Midbrain (tissue), 1 donor: ENCODE measurements around the gene KIF13A.
A peak's percentile ranks its signal among the peaks of the same experiment; 100 is the strongest.
"Not testable (repeated sequence)": the region's sequence is repeated elsewhere in the genome, so short reads cannot be mapped to it uniquely, and the experiment has no call there.

Experiments used
- DNase-seq: peaks from one replicate; lab custom pipeline; 2025; lab: John Stamatoyannopoulos, UW

The KIF13A gene

GRCh38 chr6:17871189-17871519 lies 116.3 kb downstream of the KIF13A start:
- no peak for DNase-seq

GRCh38 chr6:17870300-17871188 lies 116.9 kb downstream of the KIF13A start:
- no peak for DNase-seq

- no peak for DNase-seq
Observed at GRCh38 chr6:17869753-17870050, 117.7 kb downstream of the KIF13A start.

GRCh38 chr6:17869010-17869752 lies 118.3 kb downstream of the KIF13A start:
- DNase-seq: peak; percentile 64

- no peak for DNase-seq
Observed at GRCh38 chr6:17867880-17868279, 119.6 kb downstream of the KIF13A start.

GRCh38 chr6:17866876-17867444 lies 120.5 kb downstream of the KIF13A start:
- DNase-seq: peak; percentile 85

GRCh38 chr6:17865798-17866725 lies 121.4 kb downstream of the KIF13A start:
- DNase-seq: peak; percentile 46

GRCh38 chr6:17865243-17865642 lies 122.2 kb downstream of the KIF13A start:
- DNase-seq: no peak

- peak; percentile 62 for DNase-seq
Observed at GRCh38 chr6:17863901-17864754, 123.3 kb downstream of the KIF13A start.

- no peak for DNase-seq
Observed at GRCh38 chr6:17861361-17861760, 126.1 kb downstream of the KIF13A start.

- DNase-seq: no peak
Observed at GRCh38 chr6:17859846-17860245, 127.6 kb downstream of the KIF13A start.

GRCh38 chr6:17858584-17858983 lies 128.9 kb downstream of the KIF13A start:
- no peak for DNase-seq

- DNase-seq: not testable (repeated sequence)
Observed at GRCh38 chr6:17857188-17857587, 130.2 kb downstream of the KIF13A start.

- no peak for DNase-seq
Observed at GRCh38 chr6:17856306-17856705, 131.1 kb downstream of the KIF13A start.

GRCh38 chr6:17855381-17855780 lies 132.1 kb downstream of the KIF13A start:
- no peak for DNase-seq

- no peak for DNase-seq
Observed at GRCh38 chr6:17853533-17853932, 133.9 kb downstream of the KIF13A start.

- DNase-seq: no peak
Observed at GRCh38 chr6:17851720-17852161, 135.7 kb downstream of the KIF13A start.

- no peak for DNase-seq
Observed at GRCh38 chr6:17851001-17851719, 136.3 kb downstream of the KIF13A start.

- no peak for DNase-seq
Observed at GRCh38 chr6:17850281-17850680, 137.2 kb downstream of the KIF13A start.

GRCh38 chr6:17847203-17847760 lies 140.2 kb downstream of the KIF13A start:
- DNase-seq: no peak
